ENCODE measurements around the gene FOXL2NB.
A peak's percentile ranks its signal among the peaks of the same experiment; 100 is the strongest.

The FOXL2NB gene

DNA sequence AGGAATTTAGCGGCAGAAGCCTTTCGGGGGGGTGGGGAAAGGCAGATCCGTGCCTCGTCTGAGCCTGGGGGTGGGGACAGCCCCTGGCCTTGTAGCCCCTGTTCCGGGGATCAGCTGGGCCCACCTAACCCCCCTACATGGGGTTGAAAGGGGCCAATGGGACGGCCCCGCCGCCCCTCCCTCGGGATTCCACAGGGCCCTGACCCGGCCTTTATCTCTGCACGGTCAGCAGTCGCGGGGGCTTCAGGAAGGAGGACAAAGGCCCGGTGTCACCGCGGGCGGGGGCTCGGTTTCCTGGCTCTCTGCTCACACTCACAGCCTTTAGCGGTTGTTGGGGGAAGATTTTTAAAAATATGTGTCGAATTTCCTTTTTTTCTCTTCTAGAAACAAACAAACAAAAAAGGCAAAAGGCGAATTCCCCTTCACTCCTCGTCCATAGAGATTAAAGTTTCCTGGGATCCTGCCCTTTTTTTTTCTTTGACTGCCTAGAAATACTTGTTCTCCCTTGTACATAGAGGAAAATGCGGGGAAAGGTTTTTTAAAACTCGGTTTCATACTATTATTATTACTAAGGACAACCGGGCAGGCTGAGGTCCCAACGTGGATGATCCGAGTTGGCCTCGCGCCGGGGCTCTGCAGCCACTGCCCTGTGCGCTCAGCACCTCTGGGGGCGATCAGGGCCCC is 8.0 kb upstream of the FOXL2NB start:
- no peak for TF ChIP-seq CTCF (IDR thresholded peaks at IDR 0.05; ENCODE audit: low read depth, low read length)
- no peak overlapping the region for H3K4me3 ChIP-seq (ENCODE audit: low read depth, low read length)

GRCh38 chr3:138939561-138940241 is 7.3 kb upstream of the FOXL2NB start:
- TF ChIP-seq CTCF (IDR thresholded peaks at IDR 0.05; ENCODE audit: low read depth, low read length) = no peak
- no peak overlapping the region for H3K4me3 ChIP-seq (ENCODE audit: low read depth, low read length)

DNA sequence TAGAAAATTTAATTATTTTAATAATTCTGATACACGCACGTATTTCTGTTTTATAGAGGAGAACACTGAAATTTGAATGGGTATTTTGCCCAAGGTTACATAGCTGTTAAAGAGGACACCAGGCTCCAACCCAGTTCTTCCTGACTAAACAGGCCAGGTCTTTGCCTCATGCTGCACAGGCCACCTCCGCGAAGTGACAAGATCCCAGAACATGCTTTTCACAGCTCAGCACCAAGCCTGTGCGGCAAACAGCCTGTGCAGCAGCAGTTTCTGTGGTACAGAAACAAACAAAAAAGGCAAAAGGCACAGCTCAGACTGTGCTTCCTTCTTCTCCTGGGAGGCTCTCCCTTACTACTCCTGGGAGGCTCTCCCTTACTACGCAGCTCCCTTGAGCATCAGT is 6.6 kb upstream of the FOXL2NB start:
- H3K4me3 ChIP-seq (ENCODE audit: low read depth, low read length) = no peak overlapping the region
- TF ChIP-seq CTCF (IDR thresholded peaks at IDR 0.05; ENCODE audit: low read depth, low read length) = no peak

DNA sequence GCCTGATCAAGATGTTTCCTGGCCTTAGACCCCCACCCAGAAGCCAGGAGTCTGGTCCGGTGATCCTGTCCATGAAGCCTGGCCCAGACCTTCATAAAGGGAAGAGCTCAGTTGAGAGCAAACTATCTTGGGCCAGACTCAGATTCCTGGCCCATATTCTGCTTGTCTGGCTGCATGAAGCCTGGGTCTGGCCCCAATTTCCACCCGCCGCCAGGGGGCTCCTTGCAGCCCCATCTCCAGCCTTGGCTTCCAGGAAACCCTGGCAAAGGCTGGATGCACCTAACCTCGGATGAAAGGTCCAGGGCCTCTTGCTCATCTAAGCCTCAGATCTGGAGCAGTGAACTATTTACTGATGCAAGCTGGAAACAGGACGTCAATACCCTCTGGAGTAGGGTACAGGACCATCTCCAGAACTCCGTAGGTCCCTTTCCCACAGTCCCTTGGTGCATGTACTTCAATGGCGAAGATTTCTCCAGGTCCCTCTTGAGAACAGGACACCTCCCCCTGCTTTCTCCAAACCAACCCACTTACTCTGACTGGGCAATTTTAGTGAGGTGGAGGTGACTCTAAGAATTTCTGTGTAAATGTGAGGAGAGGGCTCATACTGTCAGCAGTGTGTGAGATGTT is 5.6 kb upstream of the FOXL2NB start:
- H3K4me3 ChIP-seq (ENCODE audit: low read depth, low read length) = no peak overlapping the region
- TF ChIP-seq CTCF (IDR thresholded peaks at IDR 0.05; ENCODE audit: low read depth, low read length) = peak; percentile 59

DNA sequence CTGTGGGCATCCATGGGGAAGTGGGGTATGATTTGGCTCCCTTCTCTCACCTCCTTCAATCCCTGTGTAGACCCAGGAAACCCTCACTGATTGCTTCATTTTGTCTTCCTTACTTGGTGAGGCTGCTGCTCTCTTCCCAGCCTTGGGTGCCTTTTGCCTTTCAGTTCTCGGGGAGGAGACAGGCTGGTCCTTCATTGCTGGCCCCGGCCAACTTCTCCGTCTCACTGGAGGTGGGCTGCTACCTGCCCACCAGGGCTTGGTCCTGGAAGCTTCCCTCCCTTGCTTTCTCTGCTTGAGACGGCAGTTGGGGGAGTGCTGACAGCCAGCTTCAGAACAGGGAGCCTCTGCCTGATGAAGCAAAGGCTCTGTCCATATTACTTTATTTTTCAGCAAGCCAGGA is 4.7 kb upstream of the FOXL2NB start:
- no peak for TF ChIP-seq CTCF (IDR thresholded peaks at IDR 0.05; ENCODE audit: low read depth, low read length)
- H3K4me3 ChIP-seq (ENCODE audit: low read depth, low read length) = no peak overlapping the region

DNA sequence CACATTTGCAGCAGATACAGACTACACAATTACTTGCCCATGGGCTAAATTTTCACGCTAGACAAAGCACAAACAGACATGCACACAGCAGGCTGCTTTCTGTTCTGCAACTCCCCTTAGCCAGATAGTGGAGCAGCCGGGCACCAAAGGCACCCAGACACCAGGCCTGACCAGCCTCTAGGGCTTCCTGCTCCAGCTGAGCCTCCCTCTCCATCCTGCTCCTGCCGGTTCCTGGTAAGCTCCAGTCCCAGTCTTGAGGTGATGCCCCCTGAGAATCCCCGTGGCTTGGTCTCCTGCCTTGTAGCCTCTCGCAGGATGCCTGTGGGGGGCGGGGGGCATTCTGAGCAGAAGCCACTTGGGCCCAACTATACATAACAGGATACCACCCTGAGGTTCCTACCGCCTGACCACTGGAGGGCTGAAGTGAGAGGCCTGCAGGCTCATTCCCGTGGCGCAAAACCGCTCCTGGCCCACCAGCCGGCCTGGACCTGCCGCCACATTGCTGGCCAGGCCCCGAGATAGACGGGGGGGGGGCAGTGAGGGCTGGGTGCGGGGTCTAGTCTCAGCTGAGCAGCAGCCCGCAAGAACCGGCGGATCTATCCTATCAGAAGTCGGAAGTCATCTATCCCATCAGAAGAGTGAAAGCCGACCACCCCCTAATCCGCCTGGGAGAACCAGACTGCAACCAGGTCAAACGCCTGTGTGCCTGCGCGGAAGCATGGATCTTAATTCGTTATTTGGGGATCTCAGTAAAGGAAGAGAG is 4.0 kb upstream of the FOXL2NB start:
- H3K4me3 ChIP-seq (ENCODE audit: low read depth, low read length) = no peak overlapping the region
- TF ChIP-seq CTCF (IDR thresholded peaks at IDR 0.05; ENCODE audit: low read depth, low read length) = 0 out of 2 replicates have a peak, but pooled peaks have one; percentile 3
